HG03457 (cell line): ENCODE results near the gene ACKR2.

Experiments used
- ATAC-seq: cut with Tn5 transposase; IDR thresholded peaks from one replicate; pipeline ENCODE4 v1.9.1; 2021; ENCODE audit warnings: moderate number of reproducible peaks; ENCODE audit not compliant: unreplicated experiment

The ACKR2 gene

GRCh38 chr3:42809202-42809601 lies at the start of gene ACKR2:
Gene ACKR2 (plus strand): TSS chr3:42809445. CDS start chr3:42864503, 55,058 bp downstream.
- ATAC-seq = no peak

GRCh38 chr3:42762046-42762724 lies 47.1 kb upstream of the ACKR2 start:
- no peak for ATAC-seq

GRCh38 chr3:42763021-42763420 lies 46.2 kb upstream of the ACKR2 start:
- no peak for ATAC-seq

- no peak for ATAC-seq
Observed at GRCh38 chr3:42764115-42764514, 45.1 kb upstream of the ACKR2 start.

- ATAC-seq = no peak
Observed at GRCh38 chr3:42764561-42765295, 44.5 kb upstream of the ACKR2 start.

GRCh38 chr3:42769477-42770131 lies 39.6 kb upstream of the ACKR2 start:
- ATAC-seq = no peak

- ATAC-seq = no peak
Observed at GRCh38 chr3:42771271-42771670, 38.0 kb upstream of the ACKR2 start.

- peak; percentile 88 for ATAC-seq
Observed at GRCh38 chr3:42772670-42773408, 36.4 kb upstream of the ACKR2 start, which contains the start of gene CCDC13. Gene CCDC13 (minus strand): TSS chr3:42773253. CDS start chr3:42758345, 14,908 bp downstream.

GRCh38 chr3:42773409-42773751 lies 35.9 kb upstream of the ACKR2 start:
- ATAC-seq = peak; percentile 13

GRCh38 chr3:42778644-42779043 lies 30.6 kb upstream of the ACKR2 start:
- no peak for ATAC-seq

- no peak for ATAC-seq
Observed at GRCh38 chr3:42780398-42780797, 28.8 kb upstream of the ACKR2 start.

GRCh38 chr3:42780892-42781700 lies 28.1 kb upstream of the ACKR2 start:
- no peak for ATAC-seq

- no peak for ATAC-seq
Observed at GRCh38 chr3:42786212-42786611, 23.0 kb upstream of the ACKR2 start.

GRCh38 chr3:42786631-42787030 lies 22.6 kb upstream of the ACKR2 start:
- no peak for ATAC-seq

- ATAC-seq = no peak
Observed at GRCh38 chr3:42790714-42791229, 18.5 kb upstream of the ACKR2 start.

GRCh38 chr3:42795621-42796181 lies 13.5 kb upstream of the ACKR2 start:
- ATAC-seq = no peak

- no peak for ATAC-seq
Observed at GRCh38 chr3:42796332-42796885, 12.8 kb upstream of the ACKR2 start.

GRCh38 chr3:42799376-42799775 lies 9.9 kb upstream of the ACKR2 start:
- ATAC-seq = no peak

GRCh38 chr3:42800251-42800650 lies 9.0 kb upstream of the ACKR2 start:
- no peak for ATAC-seq
